ENCODE results near the gene ITGB2.

Gene ITGB2

GRCh38 chr21:44923480-44924084 is 2.9 kb upstream of the ITGB2 start:
- no peak for DNase-seq (ENCODE audit: extremely low spot score)
- TF ChIP-seq, protein P1, sequence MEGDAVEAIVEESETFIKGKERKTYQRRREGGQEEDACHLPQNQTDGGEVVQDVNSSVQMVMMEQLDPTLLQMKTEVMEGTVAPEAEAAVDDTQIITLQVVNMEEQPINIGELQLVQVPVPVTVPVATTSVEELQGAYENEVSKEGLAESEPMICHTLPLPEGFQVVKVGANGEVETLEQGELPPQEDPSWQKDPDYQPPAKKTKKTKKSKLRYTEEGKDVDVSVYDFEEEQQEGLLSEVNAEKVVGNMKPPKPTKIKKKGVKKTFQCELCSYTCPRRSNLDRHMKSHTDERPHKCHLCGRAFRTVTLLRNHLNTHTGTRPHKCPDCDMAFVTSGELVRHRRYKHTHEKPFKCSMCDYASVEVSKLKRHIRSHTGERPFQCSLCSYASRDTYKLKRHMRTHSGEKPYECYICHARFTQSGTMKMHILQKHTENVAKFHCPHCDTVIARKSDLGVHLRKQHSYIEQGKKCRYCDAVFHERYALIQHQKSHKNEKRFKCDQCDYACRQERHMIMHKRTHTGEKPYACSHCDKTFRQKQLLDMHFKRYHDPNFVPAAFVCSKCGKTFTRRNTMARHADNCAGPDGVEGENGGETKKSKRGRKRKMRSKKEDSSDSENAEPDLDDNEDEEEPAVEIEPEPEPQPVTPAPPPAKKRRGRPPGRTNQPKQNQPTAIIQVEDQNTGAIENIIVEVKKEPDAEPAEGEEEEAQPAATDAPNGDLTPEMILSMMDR (IDR thresholded peaks at IDR 0.05; ENCODE audit: control extremely low read depth, extremely low read depth, low read depth, missing control alignments) = no peak
- CTCF ChIA-PET = no interaction called here
- POLR2A ChIA-PET = interaction anchor here (0.6 kb wide), 1 partner anchor 1333 kb away, joined by 12 read pairs; no protein-coding TSS in a partner anchor

GRCh38 chr21:44921928-44922327 is 1.2 kb upstream of the ITGB2 start:
- TF ChIP-seq, protein P1 (IDR thresholded peaks at IDR 0.05; ENCODE audit: control extremely low read depth, extremely low read depth, low read depth, missing control alignments) = no peak
- ChIA-PET CTCF (interaction anchor here (1.2 to 1.5 kb wide), 2 partner anchors 10 to 40 kb away, joined by 3 read pairs; no protein-coding TSS in a partner anchor), POLR2A (no interaction called here)
- no peak for DNase-seq (ENCODE audit: extremely low spot score)

- TF ChIP-seq, protein P1 (IDR thresholded peaks at IDR 0.05; ENCODE audit: control extremely low read depth, extremely low read depth, low read depth, missing control alignments) = no peak
- POLR2A ChIA-PET = no interaction called here
Measured at GRCh38 chr21:44919913-44920693, 596 bp downstream of the ITGB2 start.

GRCh38 chr21:44919111-44919912 is 1.4 kb downstream of the ITGB2 start:
- no peak for DNase-seq (ENCODE audit: extremely low spot score)
- TF ChIP-seq, protein P1 (IDR thresholded peaks at IDR 0.05; ENCODE audit: control extremely low read depth, extremely low read depth, low read depth, missing control alignments) = no peak
- POLR2A ChIA-PET = no interaction called here
- CTCF ChIA-PET = interaction anchor here (0.8 to 1.9 kb wide), 8 partner anchors 8 to 118 kb away, joined by 3 to 7 read pairs (median 4); partner anchors contain the start of genes PTTG1IP and UBE2G2

More at GRCh38 chr21:44919913-44920693, 596 bp downstream of the ITGB2 start:
- CTCF ChIA-PET = interaction anchor here (0.7 to 1.9 kb wide), 8 partner anchors 9 to 119 kb away, joined by 3 to 7 read pairs (median 4); partner anchors contain the start of gene UBE2G2
- no peak for DNase-seq (ENCODE audit: extremely low spot score)

GRCh38 chr21:44918581-44919033 is 2.1 kb downstream of the ITGB2 start:
- DNase-seq (ENCODE audit: extremely low spot score) = no peak
- ChIA-PET CTCF (interaction anchor here (0.8 to 1.9 kb wide), 5 partner anchors 12 to 117 kb away, joined by 3 to 7 read pairs (median 4); partner anchors contain the start of genes PTTG1IP and UBE2G2), POLR2A (no interaction called here)
- TF ChIP-seq, protein P1 (IDR thresholded peaks at IDR 0.05; ENCODE audit: control extremely low read depth, extremely low read depth, low read depth, missing control alignments) = no peak

GRCh38 chr21:44918107-44918470 is 2.6 kb downstream of the ITGB2 start:
- DNase-seq (ENCODE audit: extremely low spot score) = no peak
- ChIA-PET POLR2A (no interaction called here), CTCF (interaction anchor here (1.5 to 1.9 kb wide), 3 partner anchors 14 to 117 kb away, joined by 4 to 8 read pairs (median 7); partner anchors contain the start of gene UBE2G2)
- TF ChIP-seq, protein P1 (IDR thresholded peaks at IDR 0.05; ENCODE audit: control extremely low read depth, extremely low read depth, low read depth, missing control alignments) = no peak

All from GM10248 (cell line).